WI38 (cell line): Measurements from ENCODE around the gene OR2Y1.
A peak's percentile ranks its signal among the peaks of the same experiment; 100 is the strongest.
"Not testable (repeated sequence)": the region's sequence is repeated elsewhere in the genome, so short reads cannot be mapped to it uniquely, and the experiment has no call there.

ENCODE experiments used
- H3K4me3 ChIP-seq: 2 replicates; pipeline ENCODE4 v1.5.1; 2011; ENCODE audit warnings: low read depth, mild to moderate bottlenecking, control low read depth, low read length
- CTCF ChIP-seq: IDR thresholded peaks from 2 replicates; pipeline ENCODE4 v1.5.1; 2012; ENCODE audit warnings: low read depth, mild to moderate bottlenecking, control low read depth, low read length

OR2Y1 gene

DNA sequence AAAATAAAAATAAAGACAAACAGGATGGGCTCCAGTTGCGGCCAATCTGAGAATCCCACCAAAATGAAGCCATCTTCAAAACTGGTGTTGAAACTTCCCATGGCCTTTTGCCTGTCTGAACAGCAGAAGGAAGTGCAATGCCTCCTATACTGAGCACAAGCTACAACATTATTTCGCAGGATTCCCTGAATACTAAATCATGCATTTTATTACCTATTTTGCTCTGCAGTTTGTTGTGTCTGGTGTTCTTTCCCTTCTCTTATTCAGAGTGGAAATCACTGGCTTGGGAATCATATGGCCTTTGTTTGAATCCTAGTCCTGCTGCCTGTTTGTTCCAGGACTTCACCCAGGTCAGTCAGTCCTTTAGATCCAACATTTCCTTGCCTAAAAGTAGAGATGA is at the start of gene OR2Y1:
Gene OR2Y1 (minus strand): TSS at position 101 of the 400 bp plus-strand sequence. CDS start 0 bp downstream, at position 101.
- TF ChIP-seq CTCF: no peak
- no peak within 1 kb of the TSS for H3K4me3 ChIP-seq

GRCh38 chr5:180788651-180789410 is 49.0 kb upstream of the OR2Y1 start:
- not testable (repeated sequence) for H3K4me3 ChIP-seq

- no peak overlapping the region for H3K4me3 ChIP-seq
- TF ChIP-seq CTCF: no peak
These were observed 48.0 kb upstream of the OR2Y1 start for GRCh38 chr5:180787711-180788431.

- no peak for TF ChIP-seq CTCF
- H3K4me3 ChIP-seq: no peak overlapping the region
These were observed 46.9 kb upstream of the OR2Y1 start for GRCh38 chr5:180786531-180787398.

DNA sequence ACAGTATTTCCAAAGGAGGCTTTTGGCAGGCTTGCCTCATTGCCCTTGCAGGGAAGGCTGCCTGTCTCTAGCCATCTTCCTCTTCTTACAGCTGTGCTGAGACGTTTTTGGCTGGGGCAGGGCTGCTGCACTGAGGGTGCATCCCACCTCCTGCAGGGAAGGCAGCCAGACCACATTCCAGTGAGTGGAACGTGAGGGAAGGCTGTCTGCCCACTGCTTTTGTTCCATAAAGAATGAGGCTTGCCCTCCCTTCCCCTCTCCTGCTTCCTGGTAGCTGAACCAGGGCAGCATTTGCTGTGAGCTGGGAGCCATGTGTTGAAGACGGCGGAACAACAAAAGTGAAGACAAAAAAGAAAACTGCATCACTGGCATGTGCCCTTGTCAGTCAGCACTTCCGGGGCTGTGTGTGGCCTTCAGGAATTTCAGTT is 46.0 kb upstream of the OR2Y1 start:
- no peak for TF ChIP-seq CTCF

GRCh38 chr5:180785121-180785781 is 45.4 kb upstream of the OR2Y1 start:
- TF ChIP-seq CTCF: no peak
- peak overlapping the region; percentile 36 for H3K4me3 ChIP-seq

More for the DNA sequence above, 46.0 kb upstream of the OR2Y1 start:
- peak overlapping the region; percentile 36 for H3K4me3 ChIP-seq

DNA sequence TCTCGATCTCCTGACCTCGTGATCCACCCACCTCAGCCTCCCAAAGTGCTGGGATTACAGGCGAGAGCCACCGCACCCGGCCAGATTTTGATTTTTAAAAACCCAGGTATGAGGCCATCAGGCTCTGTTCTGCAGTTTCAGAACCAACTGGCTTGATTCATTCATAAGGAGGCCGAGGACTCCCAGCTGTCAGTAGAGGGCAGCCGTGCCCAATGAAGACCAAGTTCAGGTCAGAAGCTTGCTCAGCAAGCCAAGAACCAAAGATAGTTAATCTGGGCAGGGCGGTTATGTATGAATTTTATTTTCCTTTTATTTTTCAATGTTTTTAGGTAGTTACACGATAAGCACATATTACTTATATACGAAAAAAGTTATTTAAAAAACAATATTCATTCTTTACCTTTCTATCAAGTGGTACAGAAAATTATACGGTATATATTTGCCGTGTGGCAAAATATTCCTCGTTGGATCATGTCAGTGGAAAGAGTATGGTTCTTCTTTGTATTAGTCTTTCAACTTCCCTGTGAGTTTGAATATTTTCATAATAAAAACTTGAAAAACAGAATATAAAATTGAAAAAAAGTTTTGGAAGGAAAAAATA is 44.7 kb upstream of the OR2Y1 start:
- peak; percentile 73 for TF ChIP-seq CTCF
- no peak overlapping the region for H3K4me3 ChIP-seq
